GM23338 (cell line): ENCODE results near the gene ASB8. TPM values are rescaled to one million over a fixed set of nuclear protein-coding genes. Genes with fewer than 3 reads are reported as not detected.

Experiments used
- ATAC-seq: fragments of 200-7000 bp; cut with Tn5 transposase; 3 replicates; pipeline ENCODE4 v1.9.1; 2020
- DNase-seq: peaks from one replicate; pipeline ENCODE4 v3.0.0-alpha.2; 2015; ENCODE audit warnings: low spot score
- H2AFZ ChIP-seq: fragments of 200-600 bp; sonication (generic); 2 replicates; pipeline ENCODE4 v1.8.0; 2016; ENCODE audit warnings: antibody characterized with exemption, mild to moderate bottlenecking, moderate library complexity
- H3F3A ChIP-seq: fragments of 200-600 bp; sonication (generic); replicated peaks from 2 replicates; pipeline ENCODE4 v1.8.0; 2017; ENCODE audit warnings: antibody characterized with exemption, mixed run types, low read depth
- H3K27ac ChIP-seq: fragments of 200-600 bp; sonication (generic); 2 replicates; pipeline ENCODE4 v1.6.1; 2016; ENCODE audit warnings: low read depth
- H3K27me3 ChIP-seq: fragments of 200-600 bp; sonication (generic); 2 replicates; pipeline ENCODE4 v1.8.0; 2016; ENCODE audit warnings: mild to moderate bottlenecking, mixed run types, moderate library complexity; ENCODE audit not compliant: insufficient read depth
- H3K36me3 ChIP-seq: fragments of 200-600 bp; sonication (generic); 2 replicates; pipeline ENCODE4 v1.8.0; 2016; ENCODE audit warnings: mild to moderate bottlenecking; ENCODE audit not compliant: insufficient read depth
- H3K4me1 ChIP-seq: fragments of 200-600 bp; sonication (generic); 2 replicates; pipeline ENCODE4 v1.8.0; 2016; ENCODE audit warnings: mild to moderate bottlenecking, moderate library complexity; ENCODE audit not compliant: insufficient read depth
- H3K4me2 ChIP-seq: fragments of 200-600 bp; sonication (generic); 2 replicates; pipeline ENCODE4 v1.7.1; 2017; ENCODE audit warnings: mixed run types
- H3K4me3 ChIP-seq: fragments of 200-600 bp; sonication (generic); 2 replicates; pipeline ENCODE4 v1.6.1; 2016; ENCODE audit warnings: mixed run types
- H3K79me2 ChIP-seq: fragments of 200-600 bp; sonication (generic); replicated peaks from 2 replicates; pipeline ENCODE4 v1.8.0; 2017; ENCODE audit warnings: mild to moderate bottlenecking; ENCODE audit not compliant: insufficient read depth
- H3K9me2 ChIP-seq: fragments of 200-600 bp; sonication (generic); 2 replicates; pipeline ENCODE4 v1.8.0; 2017; ENCODE audit not compliant: insufficient read depth
- H4K20me1 ChIP-seq: fragments of 200-600 bp; sonication (generic); replicated peaks from 2 replicates; pipeline ENCODE4 v1.8.0; 2017; ENCODE audit warnings: mild to moderate bottlenecking; ENCODE audit not compliant: insufficient read depth
- H3K27ac Mint-ChIP-seq: 2 replicates; pipeline ENCODE4 v1.8.0; 2020; ENCODE audit warnings: inconsistent platforms, mild to moderate bottlenecking, moderate library complexity, mixed read lengths
- H3K27me3 Mint-ChIP-seq: 3 replicates; pipeline ENCODE4 v1.8.0; 2022; ENCODE audit warnings: low read depth, mild to moderate bottlenecking, moderate library complexity, mixed read lengths, inconsistent platforms; ENCODE audit not compliant: insufficient read depth, poor library complexity
- H3K36me3 Mint-ChIP-seq: 3 replicates; pipeline ENCODE4 v1.8.0; 2021; ENCODE audit warnings: low read depth, mild to moderate bottlenecking, inconsistent platforms, moderate library complexity, mixed read lengths
- H3K4me1 Mint-ChIP-seq: 3 replicates; pipeline ENCODE4 v1.8.0; 2020; ENCODE audit warnings: mild to moderate bottlenecking, inconsistent platforms, mixed read lengths
- H3K4me3 Mint-ChIP-seq: 3 replicates; pipeline ENCODE4 v1.8.0; 2021; ENCODE audit warnings: moderate library complexity, mild to moderate bottlenecking, inconsistent platforms, mixed read lengths
- H3K9me3 Mint-ChIP-seq: 3 replicates; pipeline ENCODE4 v1.8.0; 2020; ENCODE audit warnings: moderate library complexity, mild to moderate bottlenecking, inconsistent platforms, mixed read lengths
- CREB1 ChIP-seq: fragments of 250-450 bp; sonication (Bioruptor Pico); IDR thresholded peaks from 2 replicates; pipeline ENCODE4 v1.5.0; 2020; ENCODE audit warnings: low read depth, mild to moderate bottlenecking, moderate library complexity
- ETS1 ChIP-seq: IDR thresholded peaks from 2 replicates; pipeline ENCODE4 v1.6.1; 2016; ENCODE audit warnings: antibody characterized with exemption
- EZH2 ChIP-seq: fragments of 200-600 bp; sonication (generic); IDR thresholded peaks from one replicate; pipeline ENCODE4 v1.8.0; 2017; ENCODE audit warnings: antibody characterized with exemption, mild to moderate bottlenecking, low read depth; ENCODE audit not compliant: unreplicated experiment
- EZH2phosphoT487 ChIP-seq: fragments of 200-600 bp; sonication (generic); IDR thresholded peaks from one replicate; pipeline ENCODE4 v1.8.1; 2018; ENCODE audit warnings: antibody characterized with exemption; ENCODE audit not compliant: unreplicated experiment
- JUNB ChIP-seq: IDR thresholded peaks from one replicate; pipeline ENCODE4 v1.6.1; 2016; ENCODE audit warnings: antibody characterized with exemption; ENCODE audit not compliant: unreplicated experiment
- NANOG ChIP-seq: IDR thresholded peaks from 2 replicates; pipeline ENCODE4 v1.6.1; 2016; ENCODE audit warnings: antibody characterized with exemption, borderline replicate concordance
- POLR2AphosphoS5 ChIP-seq: IDR thresholded peaks from 2 replicates; pipeline ENCODE4 v1.6.1; 2016; ENCODE audit warnings: antibody characterized with exemption, low read depth
- REST ChIP-seq: IDR thresholded peaks from one replicate; pipeline ENCODE4 v1.6.1; 2018; ENCODE audit warnings: antibody characterized with exemption; ENCODE audit not compliant: unreplicated experiment
- STAT1 ChIP-seq: IDR thresholded peaks from one replicate; pipeline ENCODE4 v1.6.1; 2016; ENCODE audit warnings: antibody characterized with exemption; ENCODE audit not compliant: unreplicated experiment
- ZNF114 ChIP-seq: fragments of 250-450 bp; sonication (Bioruptor Pico); IDR thresholded peaks from 2 replicates; pipeline ENCODE4 v1.5.0; 2020; ENCODE audit warnings: mild to moderate bottlenecking, moderate library complexity
- ZNF331 ChIP-seq: fragments of 250-450 bp; sonication (Bioruptor Pico); IDR thresholded peaks from 2 replicates; pipeline ENCODE4 v1.5.0; 2020; ENCODE audit warnings: low read depth, mild to moderate bottlenecking, moderate library complexity
- ZNF462 ChIP-seq: fragments of 250-450 bp; sonication (Bioruptor Pico); IDR thresholded peaks from 2 replicates; pipeline ENCODE4 v1.5.0; 2020; ENCODE audit warnings: mild to moderate bottlenecking, moderate library complexity
- polyA plus RNA-seq: library from polyadenylated mRNA; unstranded; fragments of >200 nt; fragmentation: Nextera tagmentation; extraction: Ambion mirVana; gene quantifications from 2 replicates; pipeline ENCODE4 v1.2.1, GENCODE V29; 2016
- total RNA-seq: library from RNA; depleted of rRNA; stranded (reverse); fragments of >200 nt; shearing (Covaris generic); gene quantifications from 2 replicates; pipeline ENCODE4 v1.2.3, GENCODE V29; 2014
- TF ChIP-seq, protein P1 (sequence below), 2 experiments: fragments of 200-600 bp in 1 of 2; sonication (generic) in 1 of 2; conservative IDR thresholded peaks; 2 replicates each; pipeline versions ENCODE4 v1.5.1 to v1.6.1; 2016 to 2017; ENCODE audit warnings: antibody characterized with exemption in 2 of 2, low read depth in 2 of 2, mild to moderate bottlenecking in 2 of 2, moderate library complexity in 1 of 2

Gene ASB8
- total and polyA plus RNA-seq, 2 experiments from 2014 or later: 5.4 to 8.4 TPM

DNA sequence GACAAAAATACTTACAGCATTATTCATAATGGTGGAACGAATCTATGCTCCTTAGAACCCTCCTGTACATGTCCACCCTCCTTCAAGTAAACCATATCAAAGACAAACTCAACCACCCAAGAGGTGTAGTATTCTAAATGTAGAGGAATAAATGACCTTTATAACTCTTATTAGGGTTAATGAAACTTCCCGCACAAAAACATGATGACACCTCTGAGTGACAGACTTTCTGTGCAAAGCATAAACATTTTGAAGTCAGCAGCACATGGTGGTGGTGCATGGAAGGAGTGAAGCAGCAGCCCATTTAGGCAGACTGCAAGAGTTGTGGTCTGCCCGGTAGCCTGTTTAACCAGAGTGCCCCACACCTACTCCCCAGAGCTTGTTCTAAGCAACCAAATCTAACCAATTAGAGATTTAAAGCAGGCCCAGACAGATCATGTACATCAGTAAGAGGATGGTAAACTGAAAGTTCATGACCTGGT is 615 bp upstream of the ASB8 start:
- H3K9me3 Mint-ChIP-seq: no peaks in the 10 kb centered on the region
- H3K4me3 ChIP-seq: peak overlapping the region; percentile 32
- no peaks in the 10 kb centered on the region for H4K20me1 ChIP-seq
- H3K79me2 ChIP-seq: no peaks in the 10 kb centered on the region
- no peaks in the 10 kb centered on the region; the same call in 2 of the 3 replicates for H3K36me3 Mint-ChIP-seq
- H3K27ac ChIP-seq: 0 out of 2 replicates have a peak overlapping the region, but pooled peaks have one; percentile 1
- H2AFZ ChIP-seq: peak overlapping the region; percentile 24
- H3K27me3 ChIP-seq: no peaks in the 10 kb centered on the region
- H3K36me3 ChIP-seq: no peaks in the 10 kb centered on the region
- H3K9me2 ChIP-seq: no peaks in the 10 kb centered on the region
- peaks cover 7% of the 10 kb centered on the region for H3K27me3 Mint-ChIP-seq
- peak overlapping the region; percentile 77; the same call in 1 of the 2 replicates for H3K27ac Mint-ChIP-seq
- H3F3A ChIP-seq: no peaks in the 10 kb centered on the region
- peak overlapping the region; percentile 62; the same call in 1 of the 2 replicates for H3K4me2 ChIP-seq
- TF ChIP-seq EZH2phosphoT487 (no peak), CREB1 (no peak), NANOG (no peak), ETS1 (no peak), STAT1 (no peak), JUNB (no peak), ZNF462 (CRISPR knock-in tag) (no peak), EZH2 (no peak), ZNF114 (CRISPR knock-in tag) (no peak), POLR2AphosphoS5 (no peak), ZNF331 (CRISPR knock-in tag) (no peak), REST (no peak)
- TF ChIP-seq, protein P1, sequence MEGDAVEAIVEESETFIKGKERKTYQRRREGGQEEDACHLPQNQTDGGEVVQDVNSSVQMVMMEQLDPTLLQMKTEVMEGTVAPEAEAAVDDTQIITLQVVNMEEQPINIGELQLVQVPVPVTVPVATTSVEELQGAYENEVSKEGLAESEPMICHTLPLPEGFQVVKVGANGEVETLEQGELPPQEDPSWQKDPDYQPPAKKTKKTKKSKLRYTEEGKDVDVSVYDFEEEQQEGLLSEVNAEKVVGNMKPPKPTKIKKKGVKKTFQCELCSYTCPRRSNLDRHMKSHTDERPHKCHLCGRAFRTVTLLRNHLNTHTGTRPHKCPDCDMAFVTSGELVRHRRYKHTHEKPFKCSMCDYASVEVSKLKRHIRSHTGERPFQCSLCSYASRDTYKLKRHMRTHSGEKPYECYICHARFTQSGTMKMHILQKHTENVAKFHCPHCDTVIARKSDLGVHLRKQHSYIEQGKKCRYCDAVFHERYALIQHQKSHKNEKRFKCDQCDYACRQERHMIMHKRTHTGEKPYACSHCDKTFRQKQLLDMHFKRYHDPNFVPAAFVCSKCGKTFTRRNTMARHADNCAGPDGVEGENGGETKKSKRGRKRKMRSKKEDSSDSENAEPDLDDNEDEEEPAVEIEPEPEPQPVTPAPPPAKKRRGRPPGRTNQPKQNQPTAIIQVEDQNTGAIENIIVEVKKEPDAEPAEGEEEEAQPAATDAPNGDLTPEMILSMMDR (conservative IDR thresholded peaks at IDR 0.05; ENCODE audit: low read depth in 2 of 2): no peak
- ATAC-seq (no peak), DNase-seq (no peak)
- peak overlapping the region; percentile 95 for H3K4me3 Mint-ChIP-seq
- H3K4me1 ChIP-seq: peaks cover 7% of the 10 kb centered on the region; the same call in 1 of the 2 replicates
- H3K4me1 Mint-ChIP-seq: peaks cover 13% of the 10 kb centered on the region
